Inflammatory macrophage treated with lipopolysaccharide for 1 hour (primary cell): Measurements from ENCODE around the gene PLAGL2.
A peak's percentile ranks its signal among the peaks of the same experiment; 100 is the strongest.
"Not testable (repeated sequence)": the region's sequence is repeated elsewhere in the genome, so short reads cannot be mapped to it uniquely, and the experiment has no call there.

Experiments
- DNase-seq, 2 donors: peaks; one replicate each; pipeline ENCODE4 v3.0.0-alpha.2; 2020 to 2022

The PLAGL2 gene

GRCh38 chr20:32181606-32182005 is 25.9 kb downstream of the PLAGL2 start:
- DNase-seq: no peak

GRCh38 chr20:32179934-32180333 is 27.6 kb downstream of the PLAGL2 start:
- no peak for DNase-seq

GRCh38 chr20:32179515-32179914 is 28.0 kb downstream of the PLAGL2 start:
- no peak for DNase-seq

GRCh38 chr20:32177696-32178095 is 29.8 kb downstream of the PLAGL2 start:
- DNase-seq: not testable (repeated sequence)

- no peak for DNase-seq
These were observed 39.2 kb downstream of the PLAGL2 start for GRCh38 chr20:32168184-32168910.

- no peak for DNase-seq
These were observed 40.0 kb downstream of the PLAGL2 start for GRCh38 chr20:32167552-32167951.

- DNase-seq: no peak
These were observed 41.6 kb downstream of the PLAGL2 start for GRCh38 chr20:32165836-32166545.

- DNase-seq: no peak
These were observed 42.4 kb downstream of the PLAGL2 start for GRCh38 chr20:32164984-32165735.

GRCh38 chr20:32163951-32164350 is 43.6 kb downstream of the PLAGL2 start:
- no peak for DNase-seq

GRCh38 chr20:32162351-32162750 is 45.2 kb downstream of the PLAGL2 start:
- no peak for DNase-seq

- no peak for DNase-seq
These were observed 47.2 kb downstream of the PLAGL2 start for GRCh38 chr20:32160341-32160740.

- DNase-seq: no peak
These were observed 47.7 kb downstream of the PLAGL2 start for GRCh38 chr20:32159766-32160221.

GRCh38 chr20:32158943-32159660 is 48.4 kb downstream of the PLAGL2 start:
- no peak for DNase-seq

GRCh38 chr20:32158351-32158750 is 49.2 kb downstream of the PLAGL2 start:
- DNase-seq: no peak

GRCh38 chr20:32157611-32158010 is 49.9 kb downstream of the PLAGL2 start:
- no peak for DNase-seq

GRCh38 chr20:32155017-32155981 is 52.2 kb downstream of the PLAGL2 start:
- peak; percentile 97 to 100 for DNase-seq

- no peak for DNase-seq
These were observed 53.8 kb downstream of the PLAGL2 start for GRCh38 chr20:32153771-32154170.

- DNase-seq: no peak
These were observed 54.3 kb downstream of the PLAGL2 start for GRCh38 chr20:32153156-32153665.

- no peak for DNase-seq
These were observed 55.0 kb downstream of the PLAGL2 start for GRCh38 chr20:32152421-32153155.

GRCh38 chr20:32150291-32150848 is 57.2 kb downstream of the PLAGL2 start:
- DNase-seq: no peak
